WTC11 (cell line): Measurements from ENCODE around the gene BATF. TPM values are rescaled to one million over a fixed set of nuclear protein-coding genes. Genes with fewer than 3 reads are reported as not detected.
A peak's percentile ranks its signal among the peaks of the same experiment; 100 is the strongest.
"Not testable (repeated sequence)": the region's sequence is repeated elsewhere in the genome, so short reads cannot be mapped to it uniquely, and the experiment has no call there.

Experiments
- ATAC-seq: fragments of 200-7000 bp; cut with Tn5 transposase; 2 replicates; pipeline ENCODE4 v1.10.0; 2021; ENCODE audit warnings: mild to moderate bottlenecking, moderate library complexity
- Bru-seq: library from RNA; stranded (reverse); fragments of 400-500 nt; gene quantifications from one replicate; lab custom pipeline; 2021; lab: Mats Ljungman, UMichigan
- CTCF ChIA-PET: fragments of 300-600 bp; sonication (Branson Sonifier 250); formaldehyde crosslinking; loops from one replicate; lab custom pipeline; 2021; ENCODE audit warnings: antibody characterized with exemption; lab: Charles Lee
- POLR2A ChIA-PET: fragments of 350-600 bp; sonication (Branson Sonifier 250); formaldehyde crosslinking; loops from one replicate; lab custom pipeline; 2021; ENCODE audit warnings: antibody characterized with exemption; lab: Charles Lee
- DNase-seq: peaks from one replicate; pipeline ENCODE4 v3.0.0; 2021; ENCODE audit warnings: low spot score
- H3K27ac Mint-ChIP-seq: 2 replicates; pipeline ENCODE4 v1.8.0; 2021; ENCODE audit warnings: mixed read lengths
- H3K27me3 Mint-ChIP-seq: 2 replicates; pipeline ENCODE4 v1.8.0; 2021; ENCODE audit warnings: low read depth, mild to moderate bottlenecking, moderate library complexity, mixed read lengths
- H3K36me3 Mint-ChIP-seq: 2 replicates; pipeline ENCODE4 v1.8.0; 2021; ENCODE audit warnings: mixed read lengths
- H3K4me1 Mint-ChIP-seq: 2 replicates; pipeline ENCODE4 v1.8.0; 2022; ENCODE audit warnings: mixed read lengths
- H3K4me3 Mint-ChIP-seq: 2 replicates; pipeline ENCODE4 v1.8.0; 2021; ENCODE audit warnings: mild to moderate bottlenecking, moderate library complexity, mixed read lengths
- H3K9me3 Mint-ChIP-seq: 2 replicates; pipeline ENCODE4 v1.8.0; 2021; ENCODE audit warnings: mixed read lengths
- GABPB1 ChIP-seq: sonication (generic); formaldehyde crosslinking; IDR thresholded peaks from 2 replicates; pipeline ENCODE4 v1.8.1; 2023; ENCODE audit warnings: mild to moderate bottlenecking, missing genetic modification reagents
- OVOL2 ChIP-seq: fragments of 250-450 bp; sonication (Bioruptor Pico); IDR thresholded peaks from 2 replicates; pipeline ENCODE4 v1.9.0; 2021; ENCODE audit warnings: mild to moderate bottlenecking, borderline replicate concordance
- ZNF396 ChIP-seq: fragments of 250-450 bp; sonication (Bioruptor Pico); IDR thresholded peaks from 2 replicates; pipeline ENCODE4 v1.8.0; 2021; ENCODE audit warnings: mild to moderate bottlenecking, moderate library complexity, borderline replicate concordance
- long read RNA-seq, 3 experiments: library from RNA in 1 of 3; library from capped mRNA in 1 of 3; library from polyadenylated mRNA in 1 of 3; unstranded in 2 of 3; stranded (forward) in 1 of 3; transcript quantifications; one replicate each; pipeline ENCODE4 v2.0.0, GENCODE V29; 2021
- total RNA-seq: library from RNA; stranded (reverse); gene quantifications from 3 replicates; pipeline ENCODE4 v1.2.3, GENCODE V29; 2021
- TF ChIP-seq, protein P1 (sequence below): sonication (generic); formaldehyde crosslinking; IDR thresholded peaks from 2 replicates; pipeline ENCODE4 v1.8.1; 2022; ENCODE audit warnings: missing genetic modification reagents, borderline replicate concordance
- TF ChIP-seq, protein P2 (sequence below): sonication (generic); formaldehyde crosslinking; IDR thresholded peaks from 2 replicates; pipeline ENCODE4 v1.8.1; 2022; ENCODE audit warnings: low read depth, mild to moderate bottlenecking, moderate library complexity, missing genetic modification reagents, borderline replicate concordance
- TF ChIP-seq, protein P3 (sequence below): sonication (generic); formaldehyde crosslinking; IDR thresholded peaks from 2 replicates; pipeline ENCODE4 v1.8.1; 2023; ENCODE audit warnings: mild to moderate bottlenecking, missing genetic modification reagents, moderate library complexity
- TF ChIP-seq, protein P4 (sequence below): sonication (generic); formaldehyde crosslinking; IDR thresholded peaks from 2 replicates; pipeline ENCODE4 v1.8.0; 2022; ENCODE audit warnings: mild to moderate bottlenecking, missing genetic modification reagents
- TF ChIP-seq, protein P5 (sequence below): fragments of 250-450 bp; sonication (Bioruptor Pico); conservative IDR thresholded peaks from 2 replicates; pipeline ENCODE4 v1.9.0; 2021; ENCODE audit warnings: mild to moderate bottlenecking

BATF gene, protein sequence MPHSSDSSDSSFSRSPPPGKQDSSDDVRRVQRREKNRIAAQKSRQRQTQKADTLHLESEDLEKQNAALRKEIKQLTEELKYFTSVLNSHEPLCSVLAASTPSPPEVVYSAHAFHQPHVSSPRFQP
- total RNA-seq (0.73 TPM in 1 of 3 replicates, not detected in the others), Bru-seq, nascent RNA (not detected)
- long read RNA-seq, experiment 1, result 0 reads
- long read RNA-seq, experiment 2, result 0 reads
- long read RNA-seq, experiment 3, result 0 reads

DNA sequence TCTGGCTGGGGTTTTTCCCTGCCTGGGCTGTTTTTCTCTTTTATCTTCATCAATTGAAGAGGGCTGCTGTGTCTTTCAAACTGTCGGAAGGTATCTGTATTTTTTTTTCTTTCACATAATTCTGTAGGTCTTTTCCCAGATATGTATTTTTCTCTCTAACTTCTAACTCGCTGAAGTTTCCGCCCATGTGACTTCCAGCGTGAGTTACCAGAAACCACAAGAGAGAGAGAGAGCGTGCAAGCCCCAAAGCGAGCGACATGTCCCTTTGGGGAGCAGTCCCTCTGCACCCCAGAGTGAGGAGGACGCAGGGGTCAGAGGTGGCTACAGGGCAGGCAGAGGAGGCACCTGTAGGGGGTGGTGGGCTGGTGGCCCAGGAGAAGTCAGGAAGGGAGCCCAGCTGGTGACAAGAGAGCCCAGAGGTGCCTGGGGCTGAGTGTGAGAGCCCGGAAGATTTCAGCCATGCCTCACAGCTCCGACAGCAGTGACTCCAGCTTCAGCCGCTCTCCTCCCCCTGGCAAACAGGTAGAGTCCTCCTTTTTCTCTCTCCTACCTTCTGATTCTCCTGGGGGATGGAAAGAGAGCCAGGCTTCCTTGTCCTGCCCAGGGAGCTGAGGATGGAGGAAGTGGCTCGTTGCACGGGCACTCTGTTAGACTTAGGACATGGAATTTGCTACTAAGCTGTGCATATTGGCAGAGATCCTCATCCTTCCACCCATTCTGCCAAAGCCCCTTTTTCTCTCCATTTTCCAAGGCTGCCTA lies at the start of gene BATF:
Gene BATF, plus strand, starts transcription at position 246 of the 759 bp plus-strand sequence. Its CDS starts 214 bp downstream, at position 460.
- Mint-ChIP-seq H3K9me3 (no peaks in the 10 kb centered on the region), H3K36me3 (no peaks in the 10 kb centered on the region), H3K4me1 (peaks cover 8% of the 10 kb centered on the region), H3K27ac (no peak within 1 kb of the TSS), H3K27me3 (no peaks in the 10 kb centered on the region; the same call in none of the 2 replicates), H3K4me3 (no peak within 1 kb of the TSS)
- TF ChIP-seq, protein P1, sequence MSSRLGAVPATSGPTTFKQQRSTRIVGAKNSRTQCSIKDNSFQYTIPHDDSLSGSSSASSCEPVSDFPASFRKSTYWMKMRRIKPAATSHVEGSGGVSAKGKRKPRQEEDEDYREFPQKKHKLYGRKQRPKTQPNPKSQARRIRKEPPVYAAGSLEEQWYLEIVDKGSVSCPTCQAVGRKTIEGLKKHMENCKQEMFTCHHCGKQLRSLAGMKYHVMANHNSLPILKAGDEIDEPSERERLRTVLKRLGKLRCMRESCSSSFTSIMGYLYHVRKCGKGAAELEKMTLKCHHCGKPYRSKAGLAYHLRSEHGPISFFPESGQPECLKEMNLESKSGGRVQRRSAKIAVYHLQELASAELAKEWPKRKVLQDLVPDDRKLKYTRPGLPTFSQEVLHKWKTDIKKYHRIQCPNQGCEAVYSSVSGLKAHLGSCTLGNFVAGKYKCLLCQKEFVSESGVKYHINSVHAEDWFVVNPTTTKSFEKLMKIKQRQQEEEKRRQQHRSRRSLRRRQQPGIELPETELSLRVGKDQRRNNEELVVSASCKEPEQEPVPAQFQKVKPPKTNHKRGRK (CRISPR knock-in tag), result no peak
- TF ChIP-seq, protein P2, sequence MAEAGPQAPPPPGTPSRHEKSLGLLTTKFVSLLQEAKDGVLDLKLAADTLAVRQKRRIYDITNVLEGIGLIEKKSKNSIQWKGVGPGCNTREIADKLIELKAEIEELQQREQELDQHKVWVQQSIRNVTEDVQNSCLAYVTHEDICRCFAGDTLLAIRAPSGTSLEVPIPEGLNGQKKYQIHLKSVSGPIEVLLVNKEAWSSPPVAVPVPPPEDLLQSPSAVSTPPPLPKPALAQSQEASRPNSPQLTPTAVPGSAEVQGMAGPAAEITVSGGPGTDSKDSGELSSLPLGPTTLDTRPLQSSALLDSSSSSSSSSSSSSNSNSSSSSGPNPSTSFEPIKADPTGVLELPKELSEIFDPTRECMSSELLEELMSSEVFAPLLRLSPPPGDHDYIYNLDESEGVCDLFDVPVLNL, result no peak
- no peak for TF ChIP-seq ZNF396 (CRISPR knock-in tag)
- CTCF ChIA-PET, result interaction anchor here (0.6 to 2.6 kb wide), 5 partner anchors 15 to 573 kb away, joined by 3 to 19 read pairs (median 4); no protein-coding TSS in a partner anchor
- ATAC-seq (no peak), DNase-seq (no peak)
- POLR2A ChIA-PET, result no interaction called here

DNA sequence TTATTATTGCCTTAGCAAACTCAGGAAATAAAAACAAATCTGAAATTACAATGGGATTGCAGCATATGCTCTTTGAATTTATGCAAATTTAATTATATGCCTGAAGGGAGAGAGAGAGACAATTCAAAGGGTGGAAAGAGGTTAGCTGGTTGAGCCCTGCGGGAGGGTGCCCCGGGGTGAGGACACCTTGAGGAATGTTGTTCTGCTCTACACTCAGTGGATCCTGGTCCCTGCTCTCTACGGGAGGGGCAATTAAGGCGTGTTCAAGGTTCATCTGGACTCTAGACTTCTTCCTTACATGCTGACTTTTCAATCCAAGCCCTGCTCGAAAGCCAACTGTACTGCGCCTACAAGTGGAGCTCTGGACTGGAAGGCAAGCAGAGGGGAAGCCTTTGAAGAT lies 48.1 kb upstream of the BATF start:
- H3K27me3 Mint-ChIP-seq, H3K9me3 Mint-ChIP-seq, DNase-seq, ATAC-seq, H3K27ac Mint-ChIP-seq, POLR2A ChIA-PET, H3K4me3 Mint-ChIP-seq, CTCF ChIA-PET: not testable (repeated sequence)
- H3K4me1 Mint-ChIP-seq, result peaks cover 16% of the 10 kb centered on the region
- peaks cover 13% of the 10 kb centered on the region for H3K36me3 Mint-ChIP-seq

DNA sequence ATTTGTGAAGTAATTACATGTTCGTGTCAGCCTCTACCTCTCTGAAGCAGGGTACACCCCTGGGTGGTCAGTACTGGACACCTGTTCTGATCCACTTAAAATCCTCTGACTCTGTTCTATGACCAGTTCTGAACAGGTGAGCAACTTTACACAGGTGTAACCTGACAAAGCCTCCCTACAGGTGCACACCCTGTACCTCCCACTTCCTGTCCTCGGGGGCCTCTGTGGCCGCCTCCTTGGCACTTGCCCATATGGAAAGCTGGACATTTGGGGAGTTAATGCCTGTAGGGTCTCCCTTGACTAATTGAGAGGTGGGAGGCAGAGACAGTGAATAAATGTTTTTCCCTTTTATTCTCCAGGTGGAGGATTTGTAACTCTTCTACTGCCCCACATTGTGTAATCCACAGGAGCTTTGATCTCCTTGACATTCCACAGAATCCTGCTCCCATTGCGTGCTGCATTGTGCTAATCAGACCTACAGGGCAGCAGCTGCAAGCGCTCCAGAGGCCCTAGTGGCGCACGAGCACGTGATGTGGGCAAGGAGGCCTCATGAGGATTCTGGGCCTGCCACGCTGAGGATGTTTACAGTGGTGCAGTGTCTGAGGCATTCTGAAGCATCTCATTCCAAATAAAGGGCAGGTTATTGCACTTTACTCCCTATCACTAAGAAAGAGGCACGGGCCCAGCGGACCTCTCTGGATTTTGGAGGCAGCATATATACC lies 45.8 kb upstream of the BATF start:
- no peaks in the 10 kb centered on the region; the same call in 1 of the 2 replicates for H3K27me3 Mint-ChIP-seq
- peak; percentile 44 for DNase-seq
- H3K4me3 Mint-ChIP-seq, result no peak overlapping the region
- TF ChIP-seq GABPB1 (CRISPR knock-in tag), result no peak
- TF ChIP-seq, protein P3, sequence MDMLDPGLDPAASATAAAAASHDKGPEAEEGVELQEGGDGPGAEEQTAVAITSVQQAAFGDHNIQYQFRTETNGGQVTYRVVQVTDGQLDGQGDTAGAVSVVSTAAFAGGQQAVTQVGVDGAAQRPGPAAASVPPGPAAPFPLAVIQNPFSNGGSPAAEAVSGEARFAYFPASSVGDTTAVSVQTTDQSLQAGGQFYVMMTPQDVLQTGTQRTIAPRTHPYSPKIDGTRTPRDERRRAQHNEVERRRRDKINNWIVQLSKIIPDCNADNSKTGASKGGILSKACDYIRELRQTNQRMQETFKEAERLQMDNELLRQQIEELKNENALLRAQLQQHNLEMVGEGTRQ (CRISPR knock-in tag), result peak; percentile 38; the same call in 1 of the 2 replicates
- TF ChIP-seq, protein P4, sequence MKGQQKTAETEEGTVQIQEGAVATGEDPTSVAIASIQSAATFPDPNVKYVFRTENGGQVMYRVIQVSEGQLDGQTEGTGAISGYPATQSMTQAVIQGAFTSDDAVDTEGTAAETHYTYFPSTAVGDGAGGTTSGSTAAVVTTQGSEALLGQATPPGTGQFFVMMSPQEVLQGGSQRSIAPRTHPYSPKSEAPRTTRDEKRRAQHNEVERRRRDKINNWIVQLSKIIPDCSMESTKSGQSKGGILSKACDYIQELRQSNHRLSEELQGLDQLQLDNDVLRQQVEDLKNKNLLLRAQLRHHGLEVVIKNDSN (CRISPR knock-in tag), result 0 out of 2 replicates have a peak, but pooled peaks have one; percentile 26
- TF ChIP-seq OVOL2 (CRISPR knock-in tag), result no peak
- TF ChIP-seq, protein P5, sequence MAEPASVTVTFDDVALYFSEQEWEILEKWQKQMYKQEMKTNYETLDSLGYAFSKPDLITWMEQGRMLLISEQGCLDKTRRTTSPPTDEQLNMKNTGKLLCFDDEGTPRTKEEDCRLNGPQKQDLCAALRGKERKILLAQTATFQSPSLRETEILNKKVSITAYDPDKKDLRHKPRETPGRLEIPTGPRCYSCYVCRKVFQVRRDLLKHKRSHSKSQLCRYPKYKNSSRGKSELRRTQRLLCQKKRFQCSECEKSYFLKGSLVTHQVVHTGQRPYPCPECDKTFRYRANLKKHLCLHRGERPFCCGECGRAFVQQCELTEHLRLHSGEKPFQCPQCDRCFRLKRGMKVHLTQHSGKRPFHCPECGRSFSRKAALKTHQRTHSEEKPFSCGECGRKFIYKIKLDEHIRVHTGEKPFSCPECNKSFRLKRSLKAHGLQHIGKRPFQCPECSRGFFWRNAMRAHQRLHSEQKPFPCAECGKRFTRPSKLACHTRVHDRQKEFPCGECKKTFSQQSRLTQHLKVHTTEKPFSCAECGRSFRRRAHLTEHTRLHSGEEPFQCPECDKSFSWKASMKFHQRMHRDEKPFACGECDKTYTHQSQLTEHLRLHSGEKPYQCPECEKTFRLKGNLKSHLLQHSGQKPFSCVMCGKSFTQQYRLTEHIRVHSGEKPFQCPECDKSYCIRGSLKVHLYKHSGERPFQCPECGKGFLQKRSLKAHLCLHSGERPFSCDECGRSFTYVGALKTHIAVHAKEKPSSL (CRISPR knock-in tag), result no peak
- TF ChIP-seq, all 79 proteins: peak for 2
- Mint-ChIP-seq H3K36me3 (peaks cover 8% of the 10 kb centered on the region), H3K4me1 (peaks cover 33% of the 10 kb centered on the region), H3K27ac (0 out of 2 replicates have a peak overlapping the region, but pooled peaks have one; percentile 18), H3K9me3 (peaks cover 9% of the 10 kb centered on the region)
- ChIA-PET POLR2A (no interaction called here), CTCF (interaction anchor here (1.1 to 2.7 kb wide), 6 partner anchors 12 to 172 kb away, joined by 3 to 14 read pairs (median 4); no protein-coding TSS in a partner anchor)
- peak; percentile 56 for ATAC-seq
